ENCODE results near the gene ABLIM3.

DNA sequence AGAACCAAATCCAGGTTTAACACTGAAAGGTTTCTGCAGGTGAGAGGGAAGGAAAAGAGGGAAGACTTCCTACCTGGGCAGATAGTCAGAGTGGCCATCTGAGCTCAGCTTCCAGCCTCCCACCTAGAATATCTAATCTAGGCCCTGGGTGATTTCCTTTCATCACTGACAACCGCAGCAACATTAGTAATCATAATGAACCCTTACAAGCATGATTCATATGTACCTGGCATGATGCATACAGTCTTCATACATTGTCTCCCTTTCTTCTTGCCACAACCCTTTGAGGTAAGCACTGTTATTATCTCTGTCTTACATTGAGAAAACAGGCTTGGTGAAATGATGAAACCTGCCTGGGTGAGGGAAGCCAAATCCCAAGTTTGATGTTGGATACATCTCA lies 143.9 kb downstream of the ABLIM3 start:
- TF ChIP-seq EZH2 (IDR thresholded peaks at IDR 0.05; ENCODE audit: borderline replicate concordance, low read depth, low read length, severe bottlenecking) (no peak), POLR2A (IDR thresholded peaks at IDR 0.05; ENCODE audit: low read depth, low read length) (no peak), MYC (IDR thresholded peaks at IDR 0.05; ENCODE audit: low read depth, low read length) (no peak), POLR2AphosphoS5 (IDR thresholded peaks at IDR 0.05; ENCODE audit: insufficient read depth, low read depth, low read length) (no peak), FOS (IDR thresholded peaks at IDR 0.05; ENCODE audit: borderline replicate concordance, insufficient read depth, low read length) (no peak)
- TF ChIP-seq, protein P1, sequence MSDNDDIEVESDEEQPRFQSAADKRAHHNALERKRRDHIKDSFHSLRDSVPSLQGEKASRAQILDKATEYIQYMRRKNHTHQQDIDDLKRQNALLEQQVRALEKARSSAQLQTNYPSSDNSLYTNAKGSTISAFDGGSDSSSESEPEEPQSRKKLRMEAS (IDR thresholded peaks at IDR 0.05; ENCODE audit: insufficient read depth, insufficient read length) = no peak
- TF ChIP-seq, protein P2, sequence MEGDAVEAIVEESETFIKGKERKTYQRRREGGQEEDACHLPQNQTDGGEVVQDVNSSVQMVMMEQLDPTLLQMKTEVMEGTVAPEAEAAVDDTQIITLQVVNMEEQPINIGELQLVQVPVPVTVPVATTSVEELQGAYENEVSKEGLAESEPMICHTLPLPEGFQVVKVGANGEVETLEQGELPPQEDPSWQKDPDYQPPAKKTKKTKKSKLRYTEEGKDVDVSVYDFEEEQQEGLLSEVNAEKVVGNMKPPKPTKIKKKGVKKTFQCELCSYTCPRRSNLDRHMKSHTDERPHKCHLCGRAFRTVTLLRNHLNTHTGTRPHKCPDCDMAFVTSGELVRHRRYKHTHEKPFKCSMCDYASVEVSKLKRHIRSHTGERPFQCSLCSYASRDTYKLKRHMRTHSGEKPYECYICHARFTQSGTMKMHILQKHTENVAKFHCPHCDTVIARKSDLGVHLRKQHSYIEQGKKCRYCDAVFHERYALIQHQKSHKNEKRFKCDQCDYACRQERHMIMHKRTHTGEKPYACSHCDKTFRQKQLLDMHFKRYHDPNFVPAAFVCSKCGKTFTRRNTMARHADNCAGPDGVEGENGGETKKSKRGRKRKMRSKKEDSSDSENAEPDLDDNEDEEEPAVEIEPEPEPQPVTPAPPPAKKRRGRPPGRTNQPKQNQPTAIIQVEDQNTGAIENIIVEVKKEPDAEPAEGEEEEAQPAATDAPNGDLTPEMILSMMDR (IDR thresholded peaks at IDR 0.05; ENCODE audit: extremely low read depth in 1 of 2, insufficient read depth in 1 of 2, low read depth in 1 of 2, low read length in 2 of 2) = no peak
